ENCODE data around the gene SMIM15. TPM values are rescaled to one million over a fixed set of nuclear protein-coding genes. Genes with fewer than 3 reads are reported as not detected.

The SMIM15 gene
- total and polyA plus RNA-seq, 2 of the 13 experiments (the other 11 are each of a cell fraction or from before 2014, with no cell fraction given), result 12.7 to 58.2 TPM

Other genes starting within 250 kb of the SMIM15 start
- 35.2 and 60.1 TPM in 2 replicates for gene ERCC8, start 217.4 kb downstream of the SMIM15 start, total RNA-seq (2016; rRNA removed; fragmentation: Illumina TruSeq; extraction: Trizol)
- 18.4 and 24.4 TPM in 2 replicates for gene ERCC8, start 217.4 kb downstream of the SMIM15 start, polyA plus RNA-seq (2011; rRNA removed)
- 78.4 and 111 TPM in 2 replicates for gene NDUFAF2, start 217.3 kb downstream of the SMIM15 start, total RNA-seq (2016; rRNA removed; fragmentation: Illumina TruSeq; extraction: Trizol)
- 28.5 and 34.0 TPM in 2 replicates for gene NDUFAF2, start 217.3 kb downstream of the SMIM15 start, polyA plus RNA-seq (2011; rRNA removed)
- 0.82 and 0.83 TPM in 2 replicates for gene ZSWIM6, start 169.8 kb upstream of the SMIM15 start, total RNA-seq (2016; rRNA removed; fragmentation: Illumina TruSeq; extraction: Trizol)
- gene ZSWIM6, start 169.8 kb upstream of the SMIM15 start, polyA plus RNA-seq (2011; rRNA removed), result 1.9 and 2.6 TPM in 2 replicates